ENCODE results near the gene KRTAP10-1.
"Not testable (repeated sequence)": the region's sequence is repeated elsewhere in the genome, so short reads cannot be mapped to it uniquely, and the experiment has no call there.

The KRTAP10-1 gene

GRCh38 chr21:44539991-44540666, at the start of gene KRTAP10-1:
TSS of gene KRTAP10-1 (minus strand) at chr21:44540195. CDS start at chr21:44540150, 45 bp downstream.
- DNase-seq = no peak

GRCh38 chr21:44589094-44589493, 49.1 kb upstream of the KRTAP10-1 start:
- no peak for DNase-seq

GRCh38 chr21:44585892-44586291, 45.9 kb upstream of the KRTAP10-1 start:
- DNase-seq = no peak

GRCh38 chr21:44583800-44584147, 43.8 kb upstream of the KRTAP10-1 start:
- DNase-seq = peak; percentile 49

GRCh38 chr21:44583089-44583799, 43.2 kb upstream of the KRTAP10-1 start:
- no peak for DNase-seq

GRCh38 chr21:44582055-44582454, 42.1 kb upstream of the KRTAP10-1 start:
- DNase-seq = no peak

GRCh38 chr21:44581158-44581557, 41.2 kb upstream of the KRTAP10-1 start:
- DNase-seq = no peak

GRCh38 chr21:44580231-44580821, 40.3 kb upstream of the KRTAP10-1 start, which contains the start of gene KRTAP10-5:
TSS of gene KRTAP10-5 (minus strand) at chr21:44580604. CDS start at chr21:44580578, 26 bp downstream.
- not testable (repeated sequence) for DNase-seq

- DNase-seq = no peak
Observed at GRCh38 chr21:44579833-44580144, 39.8 kb upstream of the KRTAP10-1 start.

GRCh38 chr21:44579056-44579832, 39.2 kb upstream of the KRTAP10-1 start:
- no peak for DNase-seq

GRCh38 chr21:44578371-44579055, 38.5 kb upstream of the KRTAP10-1 start:
- no peak for DNase-seq

- no peak for DNase-seq
Observed at GRCh38 chr21:44576025-44576420, 36.0 kb upstream of the KRTAP10-1 start.

- DNase-seq = no peak
Observed at GRCh38 chr21:44575307-44576024, 35.5 kb upstream of the KRTAP10-1 start.

- no peak for DNase-seq
Observed at GRCh38 chr21:44574457-44575306, 34.7 kb upstream of the KRTAP10-1 start.

- not testable (repeated sequence) for DNase-seq
Observed at GRCh38 chr21:44573630-44574456, 33.8 kb upstream of the KRTAP10-1 start, which contains the start of gene KRTAP10-4. TSS of gene KRTAP10-4 (plus strand) at chr21:44573729. CDS start at chr21:44573759, 30 bp downstream.

- DNase-seq = no peak
Observed at GRCh38 chr21:44572959-44573583, 33.1 kb upstream of the KRTAP10-1 start.

GRCh38 chr21:44571844-44572782, 32.1 kb upstream of the KRTAP10-1 start:
- no peak for DNase-seq

GRCh38 chr21:44571296-44571695, 31.3 kb upstream of the KRTAP10-1 start:
- no peak for DNase-seq

All from activated CD4-positive, alpha-beta T cell treated with anti-CD3 and anti-CD28 coated beads for 48 hours (primary cell).